Measurements from ENCODE around the gene PWWP3B.

The PWWP3B gene

DNA sequence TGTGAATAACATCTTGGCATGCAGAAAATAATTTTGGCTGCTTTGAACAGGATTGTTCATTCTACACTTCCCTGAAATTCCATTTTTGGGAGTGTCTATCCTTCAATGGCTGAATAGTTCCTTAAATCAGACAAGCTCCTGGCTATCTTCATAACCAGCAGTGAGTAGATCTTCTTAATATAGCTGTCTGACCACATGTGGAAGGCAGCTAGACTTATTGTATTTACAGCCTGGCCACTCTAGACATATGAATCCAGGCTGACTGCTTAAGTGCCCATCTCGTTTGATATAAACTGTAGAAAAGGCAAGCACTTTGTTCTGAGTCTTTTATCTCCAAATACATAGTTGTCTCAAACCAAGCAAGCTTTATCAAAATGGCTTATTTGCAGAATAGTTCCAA is 40.0 kb downstream of the PWWP3B start:
- no peak for DNase-seq (ENCODE audit: low read depth)
- H3K4me3 ChIP-seq (ENCODE audit: low read depth, low read length) = no peak overlapping the region
- TF ChIP-seq, protein P1, sequence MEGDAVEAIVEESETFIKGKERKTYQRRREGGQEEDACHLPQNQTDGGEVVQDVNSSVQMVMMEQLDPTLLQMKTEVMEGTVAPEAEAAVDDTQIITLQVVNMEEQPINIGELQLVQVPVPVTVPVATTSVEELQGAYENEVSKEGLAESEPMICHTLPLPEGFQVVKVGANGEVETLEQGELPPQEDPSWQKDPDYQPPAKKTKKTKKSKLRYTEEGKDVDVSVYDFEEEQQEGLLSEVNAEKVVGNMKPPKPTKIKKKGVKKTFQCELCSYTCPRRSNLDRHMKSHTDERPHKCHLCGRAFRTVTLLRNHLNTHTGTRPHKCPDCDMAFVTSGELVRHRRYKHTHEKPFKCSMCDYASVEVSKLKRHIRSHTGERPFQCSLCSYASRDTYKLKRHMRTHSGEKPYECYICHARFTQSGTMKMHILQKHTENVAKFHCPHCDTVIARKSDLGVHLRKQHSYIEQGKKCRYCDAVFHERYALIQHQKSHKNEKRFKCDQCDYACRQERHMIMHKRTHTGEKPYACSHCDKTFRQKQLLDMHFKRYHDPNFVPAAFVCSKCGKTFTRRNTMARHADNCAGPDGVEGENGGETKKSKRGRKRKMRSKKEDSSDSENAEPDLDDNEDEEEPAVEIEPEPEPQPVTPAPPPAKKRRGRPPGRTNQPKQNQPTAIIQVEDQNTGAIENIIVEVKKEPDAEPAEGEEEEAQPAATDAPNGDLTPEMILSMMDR (IDR thresholded peaks at IDR 0.05; ENCODE audit: low read depth, low read length, missing control alignments) = no peak
